ENCODE measurements around the gene ADAM8.
"Not testable (repeated sequence)": the region's sequence is repeated elsewhere in the genome, so short reads cannot be mapped to it uniquely, and the experiment has no call there.

Gene ADAM8

DNA sequence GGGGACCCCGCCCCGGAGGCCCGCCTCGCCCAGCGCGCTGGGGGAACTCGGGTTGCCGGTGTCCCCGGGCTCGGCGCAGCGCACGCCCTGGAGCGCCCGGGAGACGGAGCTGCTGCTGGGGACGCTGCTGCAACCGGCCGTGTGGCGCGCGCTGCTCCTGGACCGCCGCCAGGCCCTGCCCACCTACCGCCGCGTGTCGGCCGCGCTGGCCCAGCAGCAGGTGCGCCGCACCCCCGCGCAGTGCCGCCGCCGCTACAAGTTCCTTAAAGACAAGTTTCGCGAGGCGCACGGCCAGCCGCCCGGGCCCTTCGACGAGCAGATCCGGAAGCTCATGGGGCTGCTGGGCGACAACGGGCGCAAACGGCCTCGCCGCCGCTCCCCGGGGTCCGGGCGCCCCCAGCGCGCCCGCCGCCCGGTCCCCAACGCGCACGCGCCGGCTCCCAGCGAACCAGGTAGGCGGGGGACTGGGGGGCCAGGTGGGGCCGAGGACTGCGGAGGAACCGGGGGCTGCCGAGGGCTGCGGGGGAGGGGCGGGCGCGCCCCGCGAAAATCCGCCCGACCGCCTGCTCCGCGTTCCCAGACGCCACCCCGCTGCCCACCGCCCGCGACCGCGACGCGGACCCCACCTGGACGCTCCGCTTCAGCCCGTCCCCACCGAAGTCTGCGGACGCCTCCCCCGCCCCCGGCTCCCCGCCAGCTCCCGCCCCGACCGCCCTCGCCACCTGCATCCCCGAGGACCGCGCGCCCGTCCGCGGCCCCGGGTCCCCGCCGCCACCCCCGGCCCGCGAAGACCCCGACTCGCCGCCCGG, 46.1 kb downstream of the ADAM8 start:
- no peak for DNase-seq (ENCODE audit: low spot score)

DNA sequence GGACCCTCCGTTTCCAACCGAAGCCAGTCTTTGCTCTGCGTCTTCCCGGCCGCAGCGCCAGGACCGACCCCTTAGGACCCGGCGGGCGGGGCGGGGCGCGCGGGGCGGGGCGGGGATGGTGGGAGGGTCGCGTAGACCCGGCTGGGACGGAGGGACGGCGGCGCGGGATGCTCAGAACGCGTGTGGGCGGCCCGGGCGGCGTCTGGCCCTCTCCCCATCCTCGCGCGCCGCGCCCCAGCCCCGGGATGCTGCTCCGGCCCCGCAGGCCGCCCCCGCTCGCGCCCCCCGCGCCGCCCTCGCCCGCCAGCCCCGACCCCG, 46.7 kb downstream of the ADAM8 start, which contains the start of gene UTF1:
Gene UTF1, plus strand, starts transcription at position 174 of the 318 bp plus-strand sequence. Its CDS starts 72 bp downstream, at position 246.
- no peak for DNase-seq (ENCODE audit: low spot score)

DNA sequence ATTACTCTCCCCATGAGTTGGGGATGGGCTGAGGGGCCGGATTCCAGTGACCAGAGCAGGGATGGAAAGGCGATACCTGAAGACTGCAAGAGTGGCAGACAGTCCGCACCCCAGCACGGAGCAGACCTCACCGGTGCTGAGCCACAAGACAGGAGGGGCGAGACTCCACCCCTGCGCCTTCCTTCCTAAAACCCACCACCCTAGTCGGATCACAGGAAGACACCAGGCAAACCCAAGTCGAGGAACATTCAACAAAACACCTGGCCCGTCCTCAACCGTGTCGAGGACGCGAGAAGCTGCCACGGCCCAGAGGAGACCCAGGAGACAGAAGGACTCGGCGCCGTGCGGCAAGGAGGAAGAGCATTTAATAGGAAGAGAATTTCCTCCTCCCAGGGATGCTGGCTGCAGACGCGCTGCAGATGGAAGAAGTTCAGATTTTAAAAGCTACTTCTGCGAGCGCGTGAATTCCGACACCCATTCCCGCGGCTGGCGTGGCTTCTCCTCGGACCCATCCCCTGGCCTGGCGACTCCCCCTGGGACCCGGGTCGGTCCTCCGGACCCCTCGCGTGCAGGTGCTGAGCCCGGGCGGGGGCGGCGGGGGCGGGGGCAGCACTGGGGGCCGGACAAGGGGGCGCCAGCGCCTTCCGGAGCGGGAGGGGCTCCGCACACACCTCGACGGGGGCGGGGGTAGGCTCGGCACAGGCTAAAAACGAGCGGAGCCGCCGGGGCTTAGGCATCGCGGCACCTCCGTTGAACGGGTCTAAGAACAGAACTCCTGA, 47.2 kb downstream of the ADAM8 start:
- DNase-seq (ENCODE audit: low spot score), result no peak

DNA sequence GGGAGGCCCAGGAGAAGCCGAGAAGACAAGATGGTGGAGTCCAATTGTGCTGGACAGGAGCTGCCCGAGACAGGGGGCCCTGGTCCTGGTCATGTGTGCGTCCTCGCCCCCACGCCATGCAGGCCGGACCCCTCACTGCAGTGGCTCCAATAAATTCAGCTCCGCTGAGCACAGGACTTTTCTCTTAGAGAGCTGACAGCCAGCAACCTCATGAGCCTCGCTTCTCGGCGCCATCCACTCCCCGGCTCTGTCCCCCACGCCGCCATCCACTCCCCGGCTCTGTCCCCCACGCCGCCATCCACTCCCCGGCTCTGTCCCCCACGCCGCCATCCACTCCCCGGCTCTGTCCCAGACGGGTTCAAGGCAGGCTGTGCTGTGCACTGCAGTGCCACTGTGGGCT, 49.4 kb downstream of the ADAM8 start:
- DNase-seq (ENCODE audit: low spot score), result no peak

GRCh38 chr10:133226251-133226808, 50.3 kb downstream of the ADAM8 start:
- no peak for DNase-seq (ENCODE audit: low spot score)

DNA sequence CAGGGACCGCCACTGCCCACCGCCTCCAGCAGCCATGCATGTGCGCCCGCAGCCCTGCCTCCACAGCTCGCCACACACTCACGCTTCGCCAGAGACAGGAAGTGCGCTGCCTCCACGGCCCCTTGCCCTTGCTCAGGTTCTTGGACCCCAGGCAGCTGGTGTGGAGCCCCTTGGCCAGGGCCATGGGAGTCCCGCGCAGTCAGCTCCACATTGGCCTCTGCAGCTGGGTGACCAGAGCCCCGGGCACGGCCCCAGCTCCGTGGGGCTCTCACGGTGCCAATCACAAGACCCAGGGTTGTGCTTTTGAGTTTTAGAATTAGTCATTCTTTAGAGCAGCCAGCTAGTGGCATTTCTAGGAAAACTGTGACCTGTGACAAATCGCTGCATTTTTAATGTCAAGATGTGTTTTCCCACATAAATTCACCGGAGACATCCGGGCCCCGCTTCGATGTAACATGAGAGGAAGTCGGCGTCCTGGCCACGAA, 50.9 kb downstream of the ADAM8 start:
- DNase-seq (ENCODE audit: low spot score), result peak; percentile 4

DNA sequence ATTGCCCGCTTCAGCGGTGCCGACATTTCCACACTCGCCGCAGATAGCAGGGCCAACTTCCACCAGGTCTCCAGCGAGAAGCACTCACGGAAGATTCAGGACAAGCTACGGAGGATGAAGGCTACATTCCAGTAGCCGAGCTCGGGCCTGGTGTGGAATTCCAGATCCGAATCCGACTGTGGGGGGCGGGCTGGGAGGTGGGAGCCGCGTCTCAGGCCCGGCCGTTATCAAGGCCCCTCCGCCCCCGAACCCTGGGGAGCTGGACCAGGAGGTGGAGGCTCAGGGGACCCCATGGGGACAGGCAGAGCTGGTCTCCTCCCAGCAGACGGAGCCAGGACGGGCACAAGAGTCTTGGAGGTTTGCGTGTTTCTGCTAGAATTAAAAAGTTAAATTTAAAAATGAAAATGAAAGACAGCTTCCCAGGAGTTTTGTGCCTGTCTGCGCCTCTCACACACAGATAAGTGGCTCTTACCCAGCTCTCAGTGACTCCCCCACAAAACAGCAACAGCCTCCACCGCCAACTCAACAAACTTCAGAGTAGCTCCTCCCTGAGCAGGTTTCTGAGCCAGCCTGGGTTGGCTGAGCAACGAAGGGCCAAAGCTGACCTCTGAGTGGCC, 51.8 kb downstream of the ADAM8 start:
- peak; percentile 56 for DNase-seq (ENCODE audit: low spot score)

DNA sequence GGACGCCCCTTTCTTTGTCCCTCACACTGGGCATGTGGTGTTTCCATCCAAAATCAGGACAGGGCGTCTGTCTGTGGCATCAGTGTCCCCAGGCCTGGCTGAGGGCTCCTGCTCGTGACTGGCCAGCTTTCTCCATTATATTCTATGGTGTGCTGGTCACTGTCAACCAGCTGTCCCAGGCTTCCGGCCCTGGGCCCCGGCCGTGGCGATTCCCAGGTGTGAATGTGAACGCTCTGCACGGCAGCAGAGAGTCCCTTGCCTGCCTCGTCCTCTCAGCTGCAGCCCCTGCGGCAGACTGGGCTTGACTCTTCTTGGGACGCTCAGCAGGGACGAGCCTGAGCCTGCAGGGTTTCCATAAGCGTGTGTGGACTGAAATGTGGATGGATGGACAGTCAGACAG, 52.6 kb downstream of the ADAM8 start:
- DNase-seq (ENCODE audit: low spot score), result no peak

DNA sequence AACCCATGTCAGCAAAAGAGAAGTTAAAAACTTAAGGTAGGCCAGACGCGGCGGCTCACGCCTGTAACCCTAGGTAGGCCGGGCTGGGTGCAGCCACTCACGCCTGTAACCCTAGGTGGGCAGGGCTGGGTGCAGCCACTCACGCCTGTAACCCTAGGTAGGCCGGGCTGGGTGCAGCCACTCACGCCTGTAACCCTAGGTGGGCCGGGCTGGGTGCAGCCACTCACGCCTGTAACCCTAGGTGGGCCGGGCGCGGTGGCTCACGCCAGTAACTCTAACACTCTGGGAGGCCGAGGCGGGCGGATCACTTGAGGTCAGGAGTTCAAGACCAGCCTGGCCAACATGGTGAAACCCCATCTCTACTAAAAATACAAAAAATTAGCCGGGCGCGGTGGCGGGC, 54.9 kb downstream of the ADAM8 start:
- not testable (repeated sequence) for DNase-seq (ENCODE audit: low spot score)

DNA sequence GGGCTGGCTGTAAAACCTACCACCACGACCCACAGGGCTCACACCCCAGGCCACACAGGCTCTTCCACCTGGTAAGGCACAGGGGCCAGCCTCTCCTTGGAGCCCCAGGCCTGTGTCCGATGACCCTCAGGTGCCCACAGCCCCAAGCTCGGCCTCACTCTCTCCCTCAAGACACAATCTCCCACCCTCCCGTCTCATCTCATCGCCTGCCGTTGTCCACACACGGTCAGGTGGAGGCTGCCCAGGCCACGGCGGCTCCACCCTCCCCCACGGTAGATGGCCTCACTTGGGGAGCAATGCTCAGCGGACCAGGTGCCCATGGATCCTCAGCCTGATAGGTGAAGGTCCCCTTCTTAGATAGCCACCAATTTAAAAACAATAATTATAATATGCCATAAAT, 55.3 kb downstream of the ADAM8 start:
- no peak for DNase-seq (ENCODE audit: low spot score)

DNA sequence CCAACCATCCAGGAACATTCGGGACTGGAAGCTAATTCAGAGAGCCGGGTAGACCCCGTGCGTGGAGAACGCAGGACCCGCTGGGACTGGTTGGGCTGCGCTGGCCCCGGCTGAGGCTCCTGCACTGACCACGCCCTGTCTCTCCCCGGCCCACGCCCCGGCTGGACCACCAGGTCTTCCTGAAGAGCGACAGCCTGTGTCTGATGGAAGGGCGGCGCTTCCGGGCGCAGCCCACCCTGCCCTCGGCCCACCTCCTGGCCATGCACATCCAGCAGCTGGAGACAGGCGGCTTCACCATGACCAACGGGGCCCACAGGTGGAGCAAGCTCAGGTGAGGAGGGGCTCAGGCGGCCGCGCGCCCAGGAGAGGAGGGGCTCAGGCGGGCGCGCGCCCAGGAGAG, 56.9 kb downstream of the ADAM8 start:
- no peak for DNase-seq (ENCODE audit: low spot score)

GRCh38 chr10:133218891-133219290, 57.8 kb downstream of the ADAM8 start:
- DNase-seq (ENCODE audit: low spot score), result no peak

- no peak for DNase-seq (ENCODE audit: low spot score)
These were observed 58.7 kb downstream of the ADAM8 start for GRCh38 chr10:133217800-133218589.

GRCh38 chr10:133216776-133217175, 59.9 kb downstream of the ADAM8 start:
- DNase-seq (ENCODE audit: low spot score), result no peak

DNA sequence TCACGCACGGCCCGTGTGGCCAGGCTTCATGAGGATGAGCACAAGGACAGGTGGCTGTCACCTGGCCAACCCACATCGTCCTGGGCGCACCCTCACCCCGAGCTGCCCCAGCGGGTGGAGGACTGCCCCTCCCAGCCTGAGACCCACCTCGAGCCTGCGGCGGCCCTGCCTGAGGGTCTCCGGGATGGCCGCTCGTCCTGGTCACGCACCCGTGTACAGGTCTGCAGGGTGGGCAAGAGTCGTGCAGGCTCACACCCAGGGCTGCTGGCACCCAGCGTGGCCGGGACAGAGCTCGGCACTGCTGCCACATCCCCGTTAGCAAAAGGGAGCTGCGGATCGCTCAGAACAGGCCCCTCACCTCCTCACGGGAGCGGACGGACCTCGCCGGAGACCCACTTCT, 61.1 kb downstream of the ADAM8 start:
- no peak for DNase-seq (ENCODE audit: low spot score)

DNA sequence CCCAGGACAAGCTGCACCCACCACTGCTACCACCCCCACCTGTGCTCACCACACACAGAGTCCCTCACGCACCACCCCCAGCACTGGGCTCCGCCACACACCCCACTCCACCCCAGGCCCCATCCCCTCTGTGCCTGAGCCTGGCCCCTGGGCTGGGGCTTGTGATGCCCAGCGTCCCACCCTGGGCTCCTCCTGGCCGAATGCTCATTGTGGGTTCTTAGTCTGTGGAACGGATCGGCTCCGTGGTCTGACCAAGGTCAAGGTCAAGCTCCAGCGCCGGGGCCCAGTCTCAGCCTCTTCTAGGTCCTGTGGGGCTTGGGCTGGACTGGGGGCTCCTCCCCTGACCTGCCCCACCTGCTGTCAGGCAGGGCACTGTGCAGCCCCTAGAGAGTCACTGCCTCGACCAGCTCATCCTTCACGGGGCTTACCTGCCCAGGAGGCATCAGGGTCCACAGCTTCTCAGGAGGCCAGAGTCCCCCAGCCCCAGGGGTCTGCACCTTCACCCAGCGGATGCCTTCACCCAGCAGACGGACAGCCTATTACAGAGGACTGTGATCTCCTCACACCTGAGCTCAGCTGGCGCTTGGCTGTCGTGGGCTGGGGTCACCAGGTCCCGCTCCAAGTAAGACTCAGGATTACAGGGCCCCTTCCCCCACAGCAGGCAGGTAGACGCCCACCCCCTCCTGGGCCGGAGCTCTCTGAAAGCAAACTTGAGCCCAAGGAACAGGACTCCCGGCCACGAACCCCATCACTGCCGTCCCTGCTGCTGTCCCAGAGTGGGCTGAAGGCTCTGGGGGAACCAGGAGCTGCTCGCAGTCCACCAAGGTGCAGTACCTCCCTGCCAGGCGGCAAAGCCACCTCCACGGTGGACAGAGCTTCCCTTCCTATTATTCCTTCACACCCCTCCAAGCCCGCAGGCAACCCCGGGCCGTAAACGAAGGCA, 61.9 kb downstream of the ADAM8 start:
- DNase-seq (ENCODE audit: low spot score), result no peak

GRCh38 chr10:133213641-133214467, 62.8 kb downstream of the ADAM8 start:
- no peak for DNase-seq (ENCODE audit: low spot score)

- no peak for DNase-seq (ENCODE audit: low spot score)
These were observed 63.7 kb downstream of the ADAM8 start for GRCh38 chr10:133212853-133213494.

Measured in putamen (tissue), 1 donor.